Fibroblast of pulmonary artery (primary cell): Measurements from ENCODE around the gene CEACAM16.
A peak's percentile ranks its signal among the peaks of the same experiment; 100 is the strongest.

ENCODE experiments used
- DNase-seq: peaks from one replicate; pipeline ENCODE4 v3.0.0-alpha.2; 2010; ENCODE audit warnings: low read depth
- H3K4me3 ChIP-seq: replicated peaks from 2 replicates; pipeline ENCODE4 v1.5.1; 2011; ENCODE audit warnings: low read depth, mild to moderate bottlenecking, control low read depth, low read length, moderate library complexity
- CTCF ChIP-seq: IDR thresholded peaks from 2 replicates; pipeline ENCODE4 v1.5.1; 2011; ENCODE audit warnings: mild to moderate bottlenecking, control low read depth, low read length, inconsistent platforms; ENCODE audit errors: missing control alignments

CEACAM16 gene, protein sequence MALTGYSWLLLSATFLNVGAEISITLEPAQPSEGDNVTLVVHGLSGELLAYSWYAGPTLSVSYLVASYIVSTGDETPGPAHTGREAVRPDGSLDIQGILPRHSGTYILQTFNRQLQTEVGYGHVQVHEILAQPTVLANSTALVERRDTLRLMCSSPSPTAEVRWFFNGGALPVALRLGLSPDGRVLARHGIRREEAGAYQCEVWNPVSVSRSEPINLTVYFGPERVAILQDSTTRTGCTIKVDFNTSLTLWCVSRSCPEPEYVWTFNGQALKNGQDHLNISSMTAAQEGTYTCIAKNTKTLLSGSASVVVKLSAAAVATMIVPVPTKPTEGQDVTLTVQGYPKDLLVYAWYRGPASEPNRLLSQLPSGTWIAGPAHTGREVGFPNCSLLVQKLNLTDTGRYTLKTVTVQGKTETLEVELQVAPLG

GRCh38 chr19:44698492-44699201 is at the start of gene CEACAM16:
Gene CEACAM16 (plus strand): TSS chr19:44699151. CDS start chr19:44701457, 2,306 bp downstream.
- DNase-seq, result no peak
- TF ChIP-seq CTCF, result no peak
- H3K4me3 ChIP-seq, result no peak within 1 kb of the TSS

GRCh38 chr19:44649578-44650145 is 49.3 kb upstream of the CEACAM16 start:
- no peak overlapping the region for H3K4me3 ChIP-seq
- TF ChIP-seq CTCF, result no peak
- no peak for DNase-seq

- H3K4me3 ChIP-seq, result no peak overlapping the region
- TF ChIP-seq CTCF, result no peak
- DNase-seq, result no peak
Measured at GRCh38 chr19:44653343-44653742, 45.6 kb upstream of the CEACAM16 start.

- peak; percentile 50 for TF ChIP-seq CTCF
- peak; percentile 58 for DNase-seq
- H3K4me3 ChIP-seq, result no peak overlapping the region
Measured at GRCh38 chr19:44653977-44654774, 44.8 kb upstream of the CEACAM16 start.

DNA sequence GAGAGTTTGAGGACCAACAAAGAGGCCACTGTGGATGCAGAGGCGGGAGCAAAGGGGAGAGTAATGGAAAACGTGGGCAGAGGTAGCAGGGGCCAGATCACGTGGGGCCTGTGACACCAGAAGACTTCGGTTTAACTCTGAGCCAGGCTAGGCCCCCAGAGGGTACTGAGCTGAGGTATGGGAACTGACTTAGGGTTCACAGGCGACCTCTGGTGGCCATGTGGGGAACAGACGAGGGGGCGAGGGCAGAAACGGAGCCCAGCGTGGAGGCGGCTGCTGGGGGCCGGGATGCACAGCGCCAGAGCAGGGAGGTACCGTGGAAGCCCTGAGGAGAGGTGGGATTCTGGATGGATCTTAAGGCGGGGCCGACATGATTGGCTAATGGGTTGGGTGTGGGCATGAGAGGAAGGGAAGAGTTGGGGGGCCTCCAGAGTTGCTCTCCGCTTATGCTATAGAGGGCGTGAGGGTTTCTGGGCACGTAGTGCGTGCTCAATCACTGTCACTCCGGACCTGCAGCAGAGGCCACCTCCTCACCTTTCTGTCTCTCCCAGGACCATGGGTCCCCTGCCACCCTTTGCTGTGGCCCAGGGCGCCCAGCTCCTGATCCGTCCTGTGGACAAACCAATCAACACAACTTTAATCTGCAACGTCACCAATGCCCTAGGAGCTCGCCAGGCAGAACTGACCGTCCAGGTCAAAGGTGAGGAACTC is 41.6 kb upstream of the CEACAM16 start:
- no peak overlapping the region for H3K4me3 ChIP-seq
- DNase-seq, result peak; percentile 79
- TF ChIP-seq CTCF, result peak; percentile 87

DNA sequence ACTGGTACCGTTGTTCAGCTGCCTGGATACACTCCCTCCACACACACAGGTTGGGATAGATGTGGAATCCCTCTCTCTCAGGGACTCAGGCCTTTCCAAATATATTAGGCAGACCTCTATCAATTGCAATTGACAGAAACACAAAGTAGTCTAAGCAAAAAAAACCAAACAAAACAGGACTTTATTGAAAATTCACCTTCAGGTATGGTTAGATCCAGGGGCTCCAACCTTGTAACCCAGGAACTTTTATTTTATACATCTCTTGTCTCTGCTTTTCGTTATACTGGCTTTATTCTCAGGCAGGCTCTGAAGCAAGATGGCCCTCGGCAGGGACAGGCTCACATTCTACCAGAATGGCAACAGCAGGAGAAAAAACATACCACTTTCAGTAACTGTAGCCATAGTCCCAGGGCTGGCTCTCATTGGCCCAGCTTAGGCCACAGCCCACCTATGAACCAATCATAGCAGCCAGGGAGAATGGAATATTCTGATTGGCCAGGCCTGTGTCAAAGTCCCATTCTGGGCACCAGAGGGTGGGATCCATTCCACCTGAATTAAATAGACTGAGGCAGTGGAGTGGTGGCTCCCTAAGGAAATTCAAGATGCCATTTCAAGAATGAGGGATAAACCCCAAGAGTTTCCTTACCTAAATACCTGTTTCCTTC is 40.8 kb upstream of the CEACAM16 start:
- DNase-seq, result no peak
- no peak overlapping the region for H3K4me3 ChIP-seq
- no peak for TF ChIP-seq CTCF
